Adrenal gland (tissue), 12 donors: Measurements from ENCODE around the gene CBFA2T3. TPM values are rescaled to one million over a fixed set of nuclear protein-coding genes. Genes with fewer than 3 reads are reported as not detected.
"Not testable (repeated sequence)": the region's sequence is repeated elsewhere in the genome, so short reads cannot be mapped to it uniquely, and the experiment has no call there.

Experiments used
- DNase-seq, 7 donors: peaks; one replicate each; pipeline ENCODE4 v3.0.0-alpha.2; 2019 to 2020
- H3K27ac ChIP-seq, 5 donors: fragments of 200-600 bp; sonication (generic) in 4 of 5; 1 replicate in 3 of 5; 2 replicates in 2 of 5; pipeline versions ENCODE4 v1.5.1 to v1.8.0; 2016 to 2020; ENCODE audit warnings: mild to moderate bottlenecking in 1 of 5
- H3K27me3 ChIP-seq: fragments of 200-600 bp; 2 replicates; pipeline ENCODE4 v1.8.0; 2021
- H3K36me3 ChIP-seq, 2 donors: fragments of 200-600 bp; replicated peaks in 1 of 2; 1 replicate in 1 of 2; 2 replicates in 1 of 2; pipeline versions ENCODE4 v1.5.1 to v1.8.0; 2018 to 2022
- H3K4me1 ChIP-seq, 2 donors: fragments of 200-600 bp; replicated peaks in 1 of 2; 1 replicate in 1 of 2; 2 replicates in 1 of 2; pipeline versions ENCODE4 v1.5.1 to v1.8.0; 2018 to 2021
- H3K4me3 ChIP-seq, 4 donors: fragments of 200-600 bp; sonication (generic) in 3 of 4; one replicate each; pipeline ENCODE4 v1.5.1; 2016 to 2018
- H3K9me3 ChIP-seq, 3 donors: fragments of 200-600 bp; sonication (generic) in 1 of 3; replicated peaks in 1 of 3; 1 replicate in 2 of 3; 2 replicates in 1 of 3; pipeline versions ENCODE4 v1.5.1 to v1.8.0; 2016 to 2021
- POLR2A ChIP-seq, 2 donors: fragments of 450-650 bp; IDR thresholded peaks; one replicate each; pipeline ENCODE4 v1.6.1; 2017; ENCODE audit warnings: antibody characterized with exemption in 2 of 2, mild to moderate bottlenecking in 2 of 2, moderate library complexity in 1 of 2
- WGBS, 4 donors: extraction: QIAGEN DNeasy Blood & Tissue Kit in 2 of 4; methylation state at CpG; one replicate each; pipeline versions ENCODE4 v1.1.5 to v1.1.7; 2013 to 2017; 5-methylcytosine and 5-hydroxymethylcytosine counted together
- intact Hi-C, 2 donors: fragments of 100-400 bp; cut with DNase I; formaldehyde crosslinking; loops; one replicate each; pipeline versions ENCODE4 v1.14.1 to v1.15.0; 2022 to 2023
- polyA plus RNA-seq, 3 donors: library from polyadenylated mRNA; stranded (reverse); fragments of 200-250 nt in 2 of 3; fragments of 350-450 nt in 1 of 3; fragmentation: Illumina TruSeq in 1 of 3; extraction: RNeasy Lipid Tissue Mini Kit (QIAGEN cat#74804) in 1 of 3; gene quantifications; one replicate each; pipeline ENCODE4 v1.2.3, GENCODE V29; 2013 to 2014
- total RNA-seq, 9 donors: library from RNA; depleted of rRNA in 4 of 9; stranded (reverse); fragments of >200 nt in 4 of 9; fragments of 120-200 nt in 1 of 9; fragmentation: NEBNext Ultra II Directional in 1 of 9; extraction: Animal tissue kit (Norgen Biotek cat#: 25700) in 1 of 9; gene quantifications; one replicate each; pipeline versions ENCODE4 v1.1.0 to v1.2.4, GENCODE V29; 2013 to 2023
- TF ChIP-seq, protein P1 (sequence below), 6 experiments: fragments of 450-650 bp in 4 of 6; fragments of 200-600 bp in 2 of 6; sonication (generic) in 1 of 6; IDR thresholded peaks; 1 replicate in 5 of 6; 2 replicates in 1 of 6; pipeline versions ENCODE4 v1.5.1 to v1.8.0; 2016 to 2021; ENCODE audit warnings: antibody characterized with exemption in 6 of 6, mild to moderate bottlenecking in 2 of 6, moderate library complexity in 1 of 6
- donor health status: healthy with polysubstance abuse.
- donor health status: Bipolar disorder and iron deficiency.
- donor health status: DM: yes; HTN: yes; CAD: no.
- donor health status: DM: no; HTN: no; CAD: no.
- donor health status: DM: no; HTN: no; CAD: no.
- donor health status: DM: yes; HTN: yes; CAD: no.

CBFA2T3 gene
- total and polyA plus RNA-seq, 12 donors = 0.30 to 16.9 (median 2.2) TPM

GRCh38 chr16:89004209-89004831 is 27.3 kb upstream of the CBFA2T3 start:
- H3K4me3 ChIP-seq = no peak overlapping the region

GRCh38 chr16:89003831-89004208 is 26.8 kb upstream of the CBFA2T3 start:
- TF ChIP-seq, protein P1, sequence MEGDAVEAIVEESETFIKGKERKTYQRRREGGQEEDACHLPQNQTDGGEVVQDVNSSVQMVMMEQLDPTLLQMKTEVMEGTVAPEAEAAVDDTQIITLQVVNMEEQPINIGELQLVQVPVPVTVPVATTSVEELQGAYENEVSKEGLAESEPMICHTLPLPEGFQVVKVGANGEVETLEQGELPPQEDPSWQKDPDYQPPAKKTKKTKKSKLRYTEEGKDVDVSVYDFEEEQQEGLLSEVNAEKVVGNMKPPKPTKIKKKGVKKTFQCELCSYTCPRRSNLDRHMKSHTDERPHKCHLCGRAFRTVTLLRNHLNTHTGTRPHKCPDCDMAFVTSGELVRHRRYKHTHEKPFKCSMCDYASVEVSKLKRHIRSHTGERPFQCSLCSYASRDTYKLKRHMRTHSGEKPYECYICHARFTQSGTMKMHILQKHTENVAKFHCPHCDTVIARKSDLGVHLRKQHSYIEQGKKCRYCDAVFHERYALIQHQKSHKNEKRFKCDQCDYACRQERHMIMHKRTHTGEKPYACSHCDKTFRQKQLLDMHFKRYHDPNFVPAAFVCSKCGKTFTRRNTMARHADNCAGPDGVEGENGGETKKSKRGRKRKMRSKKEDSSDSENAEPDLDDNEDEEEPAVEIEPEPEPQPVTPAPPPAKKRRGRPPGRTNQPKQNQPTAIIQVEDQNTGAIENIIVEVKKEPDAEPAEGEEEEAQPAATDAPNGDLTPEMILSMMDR (IDR thresholded peaks at IDR 0.05) = no peak
- no peak for TF ChIP-seq POLR2A (IDR thresholded peaks at IDR 0.05)
- H3K4me1 ChIP-seq = no peaks in the 10 kb centered on the region
- no peaks in the 10 kb centered on the region for H3K36me3 ChIP-seq
- WGBS, 4 donors = 21 to 33% (median 29%) methylated on average over 11 of the region's 11 CpGs
- no peak for DNase-seq
- no peaks in the 10 kb centered on the region for H3K9me3 ChIP-seq
- no peak overlapping the region for H3K4me3 ChIP-seq
- intact Hi-C loops = no loop called here
- no peak overlapping the region for H3K27ac ChIP-seq
- H3K27me3 ChIP-seq = peaks cover 8% of the 10 kb centered on the region

More at GRCh38 chr16:89004209-89004831, 27.3 kb upstream of the CBFA2T3 start:
- no peak for DNase-seq
- intact Hi-C loops = no loop called here
- Histone ChIP-seq H3K4me1 (no peaks in the 10 kb centered on the region), H3K27me3 (peaks cover 8% of the 10 kb centered on the region), H3K36me3 (no peaks in the 10 kb centered on the region), H3K27ac (no peak overlapping the region), H3K9me3 (no peaks in the 10 kb centered on the region)
- TF ChIP-seq, protein P1 (IDR thresholded peaks at IDR 0.05) = no peak
- no peak for TF ChIP-seq POLR2A (IDR thresholded peaks at IDR 0.05)
- 37 to 43% (median 39%) methylated on average over 34 of the region's 34 CpGs for WGBS, 4 donors

DNA sequence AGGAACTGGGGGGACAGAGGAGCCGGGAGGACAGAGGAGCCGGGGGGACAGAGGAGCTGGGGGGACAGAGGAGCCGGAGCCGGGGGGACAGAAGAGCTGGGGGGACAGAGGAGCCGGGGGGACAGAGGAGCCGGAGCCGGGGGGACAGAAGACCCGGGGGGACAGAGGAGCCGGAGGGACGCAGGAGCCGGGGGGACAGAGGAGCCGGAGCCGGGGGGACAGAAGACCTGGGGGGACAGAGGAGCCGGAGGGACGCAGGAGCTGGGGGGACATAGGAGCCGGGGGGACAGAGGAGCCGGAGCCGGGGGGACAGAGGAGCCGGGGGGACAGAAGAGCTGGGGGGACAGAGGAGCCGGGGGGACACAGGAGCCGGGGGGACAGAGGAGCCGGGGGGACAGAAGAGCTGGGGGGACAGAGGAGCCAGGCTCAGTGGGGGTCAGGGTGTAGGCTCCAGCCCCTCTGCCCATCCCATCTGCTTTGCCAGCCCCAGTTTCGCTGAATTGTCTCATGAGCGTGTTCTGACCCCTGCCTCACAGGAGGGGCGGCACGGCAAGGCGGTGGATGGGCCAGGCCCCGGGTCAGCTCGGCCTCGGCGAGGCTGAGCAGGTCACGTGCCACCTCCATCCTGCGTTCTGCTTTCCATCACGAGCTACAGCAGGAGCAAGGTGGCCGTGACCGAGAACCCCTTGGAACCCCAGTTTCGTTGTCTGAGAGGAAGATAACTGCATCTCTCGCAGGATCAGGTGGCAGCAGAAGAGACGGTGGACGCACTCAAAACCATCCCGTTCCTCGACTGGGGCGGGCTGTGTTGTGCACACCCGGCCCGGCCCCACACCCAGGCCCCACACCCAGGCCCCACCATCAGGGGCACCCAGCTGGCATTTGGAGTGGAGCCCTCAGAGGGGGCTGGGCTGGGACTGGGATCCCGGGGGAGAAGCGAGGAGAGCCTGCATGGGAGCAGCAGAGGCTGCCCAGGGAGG is 26.1 kb upstream of the CBFA2T3 start:
- Histone ChIP-seq H3K27me3 (peaks cover 8% of the 10 kb centered on the region), H3K4me1 (no peaks in the 10 kb centered on the region), H3K9me3 (peaks cover 0 to 1% (median 0%) of the 10 kb centered on the region in 3 donors), H3K27ac (no peak overlapping the region), H3K36me3 (no peaks in the 10 kb centered on the region), H3K4me3 (no peak overlapping the region)
- DNase-seq = no peak
- intact Hi-C loops = no loop called here
- TF ChIP-seq, protein P1 (IDR thresholded peaks at IDR 0.05) = no peak
- no peak for TF ChIP-seq POLR2A (IDR thresholded peaks at IDR 0.05)
- WGBS, 4 donors = 41 to 64% (median 57%) methylated on average over 11 to 47 of the region's 47 CpGs

- H3K9me3 ChIP-seq, H3K36me3 ChIP-seq, intact Hi-C loops, H3K4me1 ChIP-seq, H3K27ac ChIP-seq, DNase-seq, H3K4me3 ChIP-seq, H3K27me3 ChIP-seq: not testable (repeated sequence)
- 85 to 98% (median 85%) methylated on average over 5 to 19 of the region's 19 CpGs for WGBS, 4 donors
These were observed 25.1 kb upstream of the CBFA2T3 start for GRCh38 chr16:89002081-89002480.
